ENCODE measurements around the gene PALD1. TPM values are rescaled to one million over a fixed set of nuclear protein-coding genes. Genes with fewer than 3 reads are reported as not detected.

PALD1 gene
- total and polyA plus RNA-seq, 2 experiments from 2014 or later = 11.9 to 58.2 TPM

GRCh38 chr10:70499836-70500167 is 21.2 kb downstream of the PALD1 start:
- Mint-ChIP-seq H3K36me3 (ENCODE audit: low read depth) (peaks cover 2% of the 10 kb centered on the region; the same call in 1 of the 3 replicates), H3K4me3 (no peak overlapping the region), H3K27ac (no peak overlapping the region; the same call in 1 of the 2 replicates), H3K27me3 (ENCODE audit: insufficient read depth, low read depth, poor library complexity) (peaks cover 13% of the 10 kb centered on the region), H3K4me1 (peaks cover 34% of the 10 kb centered on the region), H3K9me3 (no peaks in the 10 kb centered on the region)
- Histone ChIP-seq H3K4me2 (no peak overlapping the region), H2AFZ (no peak overlapping the region), H3K27me3 (ENCODE audit: insufficient read depth) (no peaks in the 10 kb centered on the region), H3K4me3 (no peak overlapping the region), H3K4me1 (ENCODE audit: insufficient read depth) (peaks cover 4% of the 10 kb centered on the region; the same call in 1 of the 2 replicates), H3K9me2 (ENCODE audit: insufficient read depth) (no peaks in the 10 kb centered on the region), H3K27ac (ENCODE audit: low read depth) (peak overlapping the region; percentile 55; the same call in 1 of the 2 replicates), H3K79me2 (replicated peaks; ENCODE audit: insufficient read depth) (peaks cover 69% of the 10 kb centered on the region), H3K36me3 (ENCODE audit: insufficient read depth) (no peaks in the 10 kb centered on the region), H3F3A (replicated peaks; ENCODE audit: low read depth) (0 out of 2 replicates have a peak, but pooled peaks cover 5% of the 10 kb centered on the region), H4K20me1 (replicated peaks; ENCODE audit: insufficient read depth) (peaks cover 7% of the 10 kb centered on the region; the same call in 1 of the 2 replicates)
- DNase-seq (ENCODE audit: low spot score) (no peak), ATAC-seq (no peak)
- TF ChIP-seq EZH2 (IDR thresholded peaks at IDR 0.05; ENCODE audit: low read depth, unreplicated experiment) (no peak), ZNF331 (CRISPR knock-in tag; IDR thresholded peaks at IDR 0.05; ENCODE audit: low read depth) (no peak), JUNB (IDR thresholded peaks at IDR 0.05; ENCODE audit: unreplicated experiment) (no peak), STAT1 (IDR thresholded peaks at IDR 0.05; ENCODE audit: unreplicated experiment) (no peak), ZNF114 (CRISPR knock-in tag; IDR thresholded peaks at IDR 0.05) (no peak), ZNF462 (CRISPR knock-in tag; IDR thresholded peaks at IDR 0.05) (no peak), CREB1 (CRISPR knock-in tag; IDR thresholded peaks at IDR 0.05; ENCODE audit: low read depth) (no peak), REST (IDR thresholded peaks at IDR 0.05; ENCODE audit: unreplicated experiment) (no peak), EZH2phosphoT487 (IDR thresholded peaks at IDR 0.05; ENCODE audit: unreplicated experiment) (no peak), CTCF (conservative IDR thresholded peaks at IDR 0.05; ENCODE audit: low read depth in 2 of 2) (no peak), ETS1 (IDR thresholded peaks at IDR 0.05) (no peak), POLR2AphosphoS5 (IDR thresholded peaks at IDR 0.05; ENCODE audit: low read depth) (no peak), NANOG (IDR thresholded peaks at IDR 0.05; ENCODE audit: borderline replicate concordance) (no peak)
